Adipocyte (in vitro differentiated cells): ENCODE results near the gene MIDN.

Source experiments
- DNase-seq: peaks from one replicate; pipeline ENCODE4 v3.0.0-alpha.2; 2015; ENCODE audit warnings: low read depth
- H3K27me3 ChIP-seq: replicated peaks from 2 replicates; pipeline ENCODE4 v1.7.0; 2013; ENCODE audit warnings: mild to moderate bottlenecking, low read length, moderate library complexity; ENCODE audit not compliant: control insufficient read depth, insufficient read depth
- H3K36me3 ChIP-seq: 2 replicates; pipeline ENCODE4 v1.7.0; 2013; ENCODE audit warnings: low read length, mild to moderate bottlenecking, moderate library complexity; ENCODE audit not compliant: control insufficient read depth, insufficient read depth, severe bottlenecking
- H3K4me1 ChIP-seq: 2 replicates; pipeline ENCODE4 v1.7.0; 2013; ENCODE audit warnings: mild to moderate bottlenecking, low read length, moderate library complexity; ENCODE audit not compliant: control insufficient read depth, insufficient read depth
- H3K4me3 ChIP-seq: 2 replicates; pipeline ENCODE4 v1.7.0; 2013; ENCODE audit warnings: mild to moderate bottlenecking, low read length, moderate library complexity
- H3K9ac ChIP-seq: 2 replicates; pipeline ENCODE4 v1.7.0; 2013; ENCODE audit warnings: mild to moderate bottlenecking, low read length, moderate library complexity
- H3K9me3 ChIP-seq: 2 replicates; pipeline ENCODE4 v1.7.0; 2013; ENCODE audit warnings: mild to moderate bottlenecking, low read length, moderate library complexity; ENCODE audit not compliant: control insufficient read depth

MIDN gene

GRCh38 chr19:1272423-1273262 is 24.3 kb downstream of the MIDN start:
- H3K36me3 ChIP-seq = peaks cover 48% of the 10 kb centered on the region
- DNase-seq = no peak
- H3K9ac ChIP-seq = peak overlapping the region; percentile 95
- no peaks in the 10 kb centered on the region for H3K9me3 ChIP-seq
- H3K27me3 ChIP-seq = no peaks in the 10 kb centered on the region
- peak overlapping the region; percentile 86 for H3K4me3 ChIP-seq
- H3K4me1 ChIP-seq = peaks cover 69% of the 10 kb centered on the region

- Histone ChIP-seq H3K9ac (peak overlapping the region; percentile 95), H3K9me3 (no peaks in the 10 kb centered on the region), H3K36me3 (peaks cover 52% of the 10 kb centered on the region), H3K4me3 (no peak overlapping the region), H3K4me1 (peaks cover 61% of the 10 kb centered on the region), H3K27me3 (no peaks in the 10 kb centered on the region)
- no peak for DNase-seq
These were observed 25.1 kb downstream of the MIDN start for GRCh38 chr19:1273263-1274041.

- no peak for DNase-seq
- H3K4me1 ChIP-seq = peaks cover 57% of the 10 kb centered on the region
- H3K36me3 ChIP-seq = peaks cover 58% of the 10 kb centered on the region
- H3K4me3 ChIP-seq = peak overlapping the region; percentile 88
- peak overlapping the region; percentile 93 for H3K9ac ChIP-seq
- H3K9me3 ChIP-seq = no peaks in the 10 kb centered on the region
- no peaks in the 10 kb centered on the region for H3K27me3 ChIP-seq
These were observed 25.9 kb downstream of the MIDN start for GRCh38 chr19:1274081-1274851.

GRCh38 chr19:1274852-1275259 is 26.5 kb downstream of the MIDN start:
- Histone ChIP-seq H3K4me1 (peaks cover 57% of the 10 kb centered on the region), H3K9ac (peak overlapping the region; percentile 93), H3K27me3 (no peaks in the 10 kb centered on the region), H3K9me3 (no peaks in the 10 kb centered on the region), H3K4me3 (peak overlapping the region; percentile 88), H3K36me3 (peaks cover 62% of the 10 kb centered on the region)
- no peak for DNase-seq

GRCh38 chr19:1275260-1275975 is 27.0 kb downstream of the MIDN start, which contains the start of gene FAM174C:
Gene FAM174C (plus strand): TSS chr19:1275530. CDS start chr19:1275550, 20 bp downstream.
- Histone ChIP-seq H3K4me3 (peak within 1 kb of the TSS; percentile 88), H3K36me3 (peaks cover 62% of the 10 kb centered on the region), H3K9me3 (no peaks in the 10 kb centered on the region), H3K27me3 (no peaks in the 10 kb centered on the region), H3K4me1 (peaks cover 55% of the 10 kb centered on the region), H3K9ac (peak within 1 kb of the TSS; percentile 93)
- DNase-seq = peak; percentile 97

GRCh38 chr19:1275976-1276627 is 27.7 kb downstream of the MIDN start:
- H3K9ac ChIP-seq = peak overlapping the region; percentile 93
- H3K4me1 ChIP-seq = peaks cover 48% of the 10 kb centered on the region
- H3K36me3 ChIP-seq = peaks cover 57% of the 10 kb centered on the region
- DNase-seq = no peak
- no peaks in the 10 kb centered on the region for H3K27me3 ChIP-seq
- no peaks in the 10 kb centered on the region for H3K9me3 ChIP-seq
- peak overlapping the region; percentile 88 for H3K4me3 ChIP-seq

- H3K27me3 ChIP-seq = no peaks in the 10 kb centered on the region
- H3K4me3 ChIP-seq = peak overlapping the region; percentile 88
- peak overlapping the region; percentile 93 for H3K9ac ChIP-seq
- H3K9me3 ChIP-seq = no peaks in the 10 kb centered on the region
- peaks cover 51% of the 10 kb centered on the region for H3K36me3 ChIP-seq
- no peak for DNase-seq
- peaks cover 43% of the 10 kb centered on the region for H3K4me1 ChIP-seq
These were observed 28.2 kb downstream of the MIDN start for GRCh38 chr19:1276628-1277022.

GRCh38 chr19:1277061-1277460 is 28.7 kb downstream of the MIDN start:
- Histone ChIP-seq H3K27me3 (no peaks in the 10 kb centered on the region), H3K36me3 (peaks cover 47% of the 10 kb centered on the region), H3K9me3 (no peaks in the 10 kb centered on the region), H3K4me3 (no peak overlapping the region), H3K9ac (peak overlapping the region; percentile 93), H3K4me1 (peaks cover 38% of the 10 kb centered on the region)
- DNase-seq = no peak

- H3K36me3 ChIP-seq = peaks cover 37% of the 10 kb centered on the region
- H3K4me1 ChIP-seq = peaks cover 29% of the 10 kb centered on the region
- H3K9ac ChIP-seq = no peak overlapping the region
- no peak overlapping the region for H3K4me3 ChIP-seq
- DNase-seq = no peak
- peaks cover 2% of the 10 kb centered on the region for H3K27me3 ChIP-seq
- no peaks in the 10 kb centered on the region for H3K9me3 ChIP-seq
These were observed 29.7 kb downstream of the MIDN start for GRCh38 chr19:1278074-1278473.
